ELR (cell line): ENCODE results near the gene CYP1B1.
"Not testable (repeated sequence)": the region's sequence is repeated elsewhere in the genome, so short reads cannot be mapped to it uniquely, and the experiment has no call there.

ENCODE experiments used
- DNase-seq: peaks from one replicate; pipeline ENCODE4 v3.0.0-alpha.2; 2015; ENCODE audit warnings: low read depth

Gene CYP1B1

GRCh38 chr2:38075507-38076151 is at the start of gene CYP1B1:
CYP1B1 (minus strand) TSS chr2:38076151; CDS start chr2:38075388, 763 bp downstream.
- DNase-seq = no peak

GRCh38 chr2:38125007-38125406 is 49.1 kb upstream of the CYP1B1 start:
- DNase-seq = no peak

- no peak for DNase-seq
Observed at GRCh38 chr2:38123911-38124310, 48.0 kb upstream of the CYP1B1 start.

- no peak for DNase-seq
Observed at GRCh38 chr2:38122344-38122743, 46.4 kb upstream of the CYP1B1 start.

GRCh38 chr2:38121481-38121880 is 45.5 kb upstream of the CYP1B1 start:
- DNase-seq = no peak

- DNase-seq = no peak
Observed at GRCh38 chr2:38120829-38121228, 44.9 kb upstream of the CYP1B1 start.

GRCh38 chr2:38120264-38120592 is 44.3 kb upstream of the CYP1B1 start:
- DNase-seq = no peak

- peak; percentile 72 for DNase-seq
Observed at GRCh38 chr2:38116762-38117161, 40.8 kb upstream of the CYP1B1 start.

GRCh38 chr2:38115216-38116032 is 39.5 kb upstream of the CYP1B1 start:
- peak; percentile 80 for DNase-seq

GRCh38 chr2:38113981-38114708 is 38.2 kb upstream of the CYP1B1 start:
- DNase-seq = no peak

GRCh38 chr2:38113051-38113450 is 37.1 kb upstream of the CYP1B1 start:
- DNase-seq = no peak

- not testable (repeated sequence) for DNase-seq
Observed at GRCh38 chr2:38111350-38111749, 35.4 kb upstream of the CYP1B1 start.

GRCh38 chr2:38109732-38110181 is 33.8 kb upstream of the CYP1B1 start:
- no peak for DNase-seq

- DNase-seq = no peak
Observed at GRCh38 chr2:38108907-38109731, 33.2 kb upstream of the CYP1B1 start.

GRCh38 chr2:38107738-38108410 is 31.9 kb upstream of the CYP1B1 start:
- DNase-seq = no peak

GRCh38 chr2:38106405-38107094 is 30.6 kb upstream of the CYP1B1 start:
- DNase-seq = peak; percentile 76

- no peak for DNase-seq
Observed at GRCh38 chr2:38105922-38106321, 30.0 kb upstream of the CYP1B1 start.

- DNase-seq = no peak
Observed at GRCh38 chr2:38104598-38104997, 28.6 kb upstream of the CYP1B1 start.

- DNase-seq = no peak
Observed at GRCh38 chr2:38100328-38100727, 24.4 kb upstream of the CYP1B1 start.

GRCh38 chr2:38099099-38100028 is 23.4 kb upstream of the CYP1B1 start:
- DNase-seq = no peak
